ENCODE results near the gene MYOM3. TPM values are rescaled to one million over a fixed set of nuclear protein-coding genes. Genes with fewer than 3 reads are reported as not detected.
A peak's percentile ranks its signal among the peaks of the same experiment; 100 is the strongest.
"Not testable (repeated sequence)": the region's sequence is repeated elsewhere in the genome, so short reads cannot be mapped to it uniquely, and the experiment has no call there.

MYOM3 gene
- total RNA-seq, 1 experiment from 2014 or later = 0.32 TPM

DNA sequence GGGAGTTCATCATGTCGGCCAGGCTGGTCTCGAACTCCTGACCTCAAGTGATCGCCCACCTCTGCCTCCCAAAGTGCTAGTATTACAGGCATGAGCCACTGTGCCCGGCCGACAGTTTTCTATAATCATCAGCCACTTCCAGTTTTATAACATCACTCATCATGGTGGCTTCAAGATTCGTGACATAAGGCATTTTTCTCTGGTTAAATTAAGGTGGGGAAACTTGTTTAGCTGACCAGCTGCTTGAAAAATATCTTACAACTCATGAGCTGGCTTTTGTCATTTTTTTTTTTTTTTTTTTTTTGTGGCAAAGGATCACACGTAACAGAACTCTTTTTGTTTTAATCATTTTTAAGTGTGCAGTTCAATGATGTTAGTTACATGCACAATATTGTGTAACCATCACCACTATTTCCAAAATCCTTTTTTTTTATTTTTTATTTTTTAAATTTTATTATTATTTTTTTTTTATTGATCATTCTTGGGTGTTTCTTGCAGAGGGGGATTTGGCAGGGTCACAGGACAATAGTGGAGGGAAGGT, 80.9 kb downstream of the MYOM3 start:
- DNase-seq (ENCODE audit: low read depth) = not testable (repeated sequence)

DNA sequence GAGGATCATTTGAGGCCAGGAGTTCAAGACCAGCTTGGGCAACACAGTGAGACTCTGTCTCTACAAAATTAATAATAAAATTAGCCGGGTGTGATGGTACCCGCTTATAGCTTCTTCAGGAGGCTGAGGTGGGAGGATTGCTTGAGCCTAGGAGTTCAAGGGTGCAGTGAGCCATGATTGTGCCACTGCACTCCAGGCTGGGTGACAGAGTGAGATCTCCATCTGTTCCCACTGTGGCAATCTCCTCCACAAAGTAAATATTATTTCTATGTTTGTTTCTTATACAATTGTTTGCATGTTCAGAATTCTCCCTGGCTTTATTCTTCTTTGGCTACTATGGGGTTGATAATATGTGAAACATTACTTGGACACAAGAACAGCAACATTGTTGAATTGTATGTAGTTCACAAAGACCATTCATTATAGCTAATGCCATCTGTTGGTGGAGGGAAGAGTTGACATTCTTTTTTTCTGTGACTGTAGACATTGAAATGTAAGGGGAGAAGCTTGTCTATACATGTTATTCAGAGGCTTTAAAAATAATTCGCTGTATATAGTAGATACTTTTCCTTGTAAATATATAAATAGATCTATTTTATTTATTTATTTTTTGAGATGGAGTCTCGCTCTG, 84.0 kb downstream of the MYOM3 start:
- peak; percentile 67 for DNase-seq (ENCODE audit: low read depth)

DNA sequence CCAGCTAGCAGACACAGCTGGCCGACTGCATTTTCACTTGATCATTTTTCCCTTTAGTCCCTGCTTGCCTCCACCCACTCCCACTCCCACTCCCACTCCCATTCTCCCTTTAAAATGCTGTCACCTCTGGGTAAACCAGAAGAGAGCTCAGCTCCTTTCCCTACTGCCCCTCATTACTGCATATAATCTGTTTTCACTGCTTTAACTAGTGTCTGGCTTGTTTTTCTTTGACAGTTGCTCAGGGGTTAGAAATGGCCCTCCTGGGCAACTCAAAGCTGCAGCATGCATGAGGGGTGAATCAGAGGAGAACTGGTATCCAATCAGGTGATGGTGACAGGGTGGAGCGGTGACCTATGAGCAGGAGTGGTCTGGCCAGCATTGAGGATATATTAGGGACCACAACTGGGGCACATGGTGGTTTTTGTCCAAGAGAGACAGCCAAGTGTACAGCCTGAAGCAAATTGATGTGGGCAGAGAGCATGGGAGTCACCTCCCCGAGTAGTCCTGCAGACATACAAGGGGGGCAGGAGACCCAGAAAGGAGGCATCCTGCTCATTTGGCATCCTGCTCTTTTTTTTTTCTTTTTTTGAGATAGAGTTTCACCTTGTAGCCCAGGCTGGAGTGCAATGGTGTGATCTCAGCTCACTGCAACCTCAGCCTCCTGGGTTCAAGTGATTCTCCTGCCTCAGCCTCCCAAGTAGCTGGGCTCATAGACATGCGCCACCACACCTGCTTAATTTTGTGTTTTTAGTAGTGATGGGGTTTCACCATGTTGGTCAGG, 89.2 kb downstream of the MYOM3 start:
- DNase-seq (ENCODE audit: low read depth) = peak; percentile 99

DNA sequence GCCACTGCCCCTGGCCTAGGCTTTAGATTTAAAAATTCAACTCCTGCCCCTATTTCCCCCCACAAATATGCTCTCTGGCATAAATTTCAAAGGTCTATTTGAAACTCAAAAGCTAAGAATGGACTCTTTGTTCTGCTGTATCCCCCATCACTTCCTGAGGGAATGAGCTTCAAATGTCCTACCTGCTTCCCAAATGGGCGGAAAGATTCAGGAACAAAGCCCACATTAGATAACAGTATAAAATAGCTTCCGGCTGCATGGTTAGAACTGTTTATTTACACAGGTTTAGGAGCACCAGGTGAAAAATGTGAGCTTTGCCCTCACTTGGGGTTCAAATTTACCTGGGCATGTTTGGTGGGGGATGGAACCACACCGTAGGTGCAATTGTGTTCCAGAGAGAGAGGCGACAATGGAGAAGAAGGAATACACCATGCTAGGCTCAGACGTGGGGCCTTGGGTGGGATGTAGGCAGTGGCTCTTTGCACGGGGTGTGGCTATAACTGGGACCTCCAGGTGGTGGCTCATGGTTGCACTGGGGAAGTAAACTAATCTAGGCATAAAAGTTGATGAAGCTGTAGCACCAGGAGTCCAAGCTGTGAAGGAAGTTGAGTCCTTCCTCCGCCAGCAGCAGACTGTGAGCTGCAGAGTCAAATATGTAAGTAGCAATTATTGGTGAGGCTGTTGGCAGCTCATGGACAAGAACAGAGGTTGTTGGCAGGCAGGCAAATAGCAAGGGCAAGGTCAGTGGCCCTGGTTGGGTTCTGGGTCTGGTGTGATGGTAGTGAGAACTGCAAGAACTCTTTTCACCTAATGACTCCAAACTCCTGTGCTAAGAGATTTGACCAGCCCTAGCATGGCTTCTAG, 90.3 kb downstream of the MYOM3 start:
- DNase-seq (ENCODE audit: low read depth) = peak; percentile 44

DNA sequence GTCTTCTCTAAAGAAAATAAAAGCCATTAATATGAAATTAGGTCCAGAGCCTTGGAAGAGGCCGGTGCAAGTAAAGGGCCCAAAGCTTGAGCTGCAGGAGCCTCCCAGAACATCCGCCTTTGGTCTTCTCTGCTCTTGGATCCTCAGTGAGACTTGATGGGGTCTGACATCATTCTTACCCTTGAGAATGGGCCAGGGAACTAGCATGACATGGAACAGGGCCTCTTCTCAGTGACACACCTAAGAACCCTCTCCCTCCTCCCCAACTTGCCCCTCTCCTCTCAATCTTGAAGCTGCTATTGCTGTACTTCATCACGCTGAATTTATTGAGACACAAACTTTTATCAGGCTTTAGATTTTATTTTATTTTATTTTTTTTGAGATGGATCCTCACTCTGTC, 91.5 kb downstream of the MYOM3 start:
- no peak for DNase-seq (ENCODE audit: low read depth)

DNA sequence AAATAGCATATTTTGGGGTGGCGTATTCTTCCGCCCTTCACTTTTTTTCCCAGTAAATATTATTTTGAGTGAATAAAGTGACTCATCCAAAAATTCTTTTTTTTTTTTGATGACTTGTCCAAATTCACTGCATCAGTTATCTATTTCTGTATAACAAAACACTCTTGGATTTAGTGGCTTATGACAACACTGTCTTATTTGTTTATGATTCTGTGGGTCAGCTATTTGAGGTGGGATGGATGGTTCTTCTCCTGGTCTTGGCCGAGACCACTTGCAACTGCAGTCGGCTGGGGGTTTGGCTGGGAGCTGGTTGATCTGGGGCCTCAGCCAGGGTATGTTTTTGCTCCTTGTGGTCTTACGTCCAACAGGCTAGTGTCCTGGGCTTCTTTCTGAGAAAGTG, 91.9 kb downstream of the MYOM3 start:
- no peak for DNase-seq (ENCODE audit: low read depth)

DNA sequence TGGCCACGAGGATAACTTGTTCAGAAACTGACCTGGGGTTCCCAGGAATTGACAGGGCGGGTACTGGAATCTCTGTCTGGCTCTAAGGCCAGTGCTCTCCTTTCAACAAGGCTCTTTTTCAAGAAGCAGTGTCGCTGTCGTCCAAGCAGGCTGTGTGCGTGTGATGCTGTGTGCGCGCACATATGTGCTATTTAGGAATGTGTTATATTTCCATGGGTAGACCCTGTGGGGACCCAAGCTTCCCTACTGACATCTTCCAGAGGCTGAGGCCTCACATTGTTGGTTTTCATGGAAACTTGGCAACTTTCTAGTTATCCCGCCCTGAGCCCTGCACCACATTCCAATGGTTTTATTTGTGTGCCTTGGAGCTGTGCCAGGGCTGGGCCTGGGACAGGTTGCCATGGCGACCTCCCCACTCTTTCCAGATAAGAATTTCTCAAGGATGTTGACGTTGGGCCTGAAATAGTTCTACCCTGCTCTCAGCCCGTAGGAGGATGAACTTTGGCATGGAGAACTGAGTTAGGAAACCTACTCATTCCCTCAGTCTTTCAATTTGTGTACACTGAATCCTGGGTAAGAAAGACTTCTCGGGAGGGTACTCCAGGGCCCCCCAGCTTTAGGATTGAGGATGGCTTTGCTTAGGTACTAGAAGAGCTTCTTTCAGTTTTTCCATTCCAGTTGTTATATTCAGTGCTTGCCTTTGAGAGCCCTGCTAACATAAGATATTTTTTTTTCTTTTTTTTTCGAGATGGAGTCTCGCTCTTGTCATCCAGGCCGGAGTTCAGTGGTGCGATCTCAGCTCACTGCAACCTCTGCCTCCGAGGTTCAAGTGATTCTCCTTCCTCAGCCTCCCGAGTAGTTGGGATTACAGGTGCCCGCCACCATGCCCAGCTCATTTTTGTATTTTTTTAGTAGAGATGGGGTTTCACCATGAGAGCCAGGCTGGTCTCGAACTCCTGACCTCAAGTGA, 93.0 kb downstream of the MYOM3 start:
- DNase-seq (ENCODE audit: low read depth) = peak; percentile 99

DNA sequence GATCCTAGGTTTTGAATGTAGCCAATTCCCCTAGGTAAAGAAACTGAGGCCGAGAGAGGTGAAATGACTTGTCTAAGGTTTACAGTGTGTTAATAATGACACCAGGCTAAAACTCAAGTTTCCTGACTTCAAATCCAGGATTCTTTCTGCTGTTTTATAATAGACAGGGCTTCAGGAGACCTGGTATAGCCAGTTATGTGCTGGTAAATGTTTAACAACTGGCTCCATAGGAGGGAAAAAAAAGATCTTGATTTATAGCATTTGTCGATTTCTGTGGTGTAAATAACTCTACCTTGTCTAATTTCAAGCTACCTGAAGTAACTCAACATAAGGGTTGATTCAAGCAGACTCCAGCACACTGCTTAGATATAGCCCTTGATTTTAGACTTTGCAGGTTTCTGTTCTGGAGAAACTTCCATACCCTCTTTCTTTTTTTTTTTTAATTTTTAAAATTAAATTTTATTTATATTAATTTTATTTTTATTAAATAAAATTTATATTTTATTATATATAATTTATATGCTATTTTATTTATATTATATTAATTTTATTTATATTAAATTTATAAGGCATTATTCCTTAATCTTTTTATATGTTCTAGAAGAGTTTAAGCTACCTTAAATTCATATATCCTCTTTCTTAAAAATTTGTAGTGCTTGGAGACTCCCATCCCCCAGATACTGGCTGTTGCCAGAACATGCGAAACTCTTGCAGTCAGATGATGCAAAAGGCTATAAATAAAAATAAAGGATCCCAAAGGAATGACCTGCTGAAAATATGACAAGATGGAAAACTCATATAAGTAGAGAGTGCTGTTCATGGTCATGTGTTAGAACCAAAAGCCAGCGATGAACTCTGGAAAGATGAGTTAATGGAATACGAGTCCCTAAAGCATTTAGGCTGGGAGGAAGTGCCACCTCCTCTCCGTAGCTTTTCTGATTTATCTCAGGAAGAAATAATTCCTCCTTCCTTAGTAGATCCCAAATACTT, 96.4 kb downstream of the MYOM3 start:
- no peak for DNase-seq (ENCODE audit: low read depth)

DNA sequence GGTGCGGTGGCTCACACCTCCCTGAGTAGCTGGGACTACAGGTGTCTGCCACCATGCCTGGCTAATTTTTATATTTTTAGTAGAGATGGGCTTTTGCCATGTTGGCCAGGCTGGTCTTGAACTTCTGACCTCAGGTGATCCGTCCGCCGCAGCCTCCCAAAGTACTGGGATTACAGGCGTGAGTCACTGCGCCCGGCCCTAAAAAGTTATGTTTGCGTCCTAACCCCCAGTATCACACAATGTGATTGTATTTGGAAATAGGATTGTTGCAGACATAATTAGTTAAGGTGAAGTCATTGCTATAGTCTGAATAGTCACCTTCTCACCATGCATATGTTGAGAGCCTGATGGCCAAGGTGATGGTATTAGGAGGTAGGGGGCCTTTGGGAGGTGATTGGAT, 99.1 kb downstream of the MYOM3 start:
- DNase-seq (ENCODE audit: low read depth) = not testable (repeated sequence)

DNA sequence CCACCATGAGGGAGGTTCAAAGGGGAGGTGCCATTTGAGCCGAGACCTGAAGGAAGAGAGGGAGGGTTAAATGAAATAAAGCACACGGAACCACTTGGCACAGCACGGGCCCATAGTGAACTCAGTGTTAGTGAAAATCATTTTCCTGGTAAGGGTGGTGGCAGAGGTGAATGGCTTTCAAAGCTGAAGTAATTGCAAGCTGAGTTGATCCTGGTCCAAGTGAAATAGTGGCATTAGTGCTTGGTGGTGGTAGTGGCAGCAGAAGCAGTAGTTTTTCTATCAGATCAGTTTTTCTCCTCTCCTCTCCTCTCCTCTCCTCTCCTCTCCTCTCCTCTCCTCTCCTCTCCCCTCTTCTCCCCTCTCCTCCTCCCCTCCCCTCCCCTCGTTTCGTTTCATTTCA, 101.3 kb downstream of the MYOM3 start:
- no peak for DNase-seq (ENCODE audit: low read depth)

DNA sequence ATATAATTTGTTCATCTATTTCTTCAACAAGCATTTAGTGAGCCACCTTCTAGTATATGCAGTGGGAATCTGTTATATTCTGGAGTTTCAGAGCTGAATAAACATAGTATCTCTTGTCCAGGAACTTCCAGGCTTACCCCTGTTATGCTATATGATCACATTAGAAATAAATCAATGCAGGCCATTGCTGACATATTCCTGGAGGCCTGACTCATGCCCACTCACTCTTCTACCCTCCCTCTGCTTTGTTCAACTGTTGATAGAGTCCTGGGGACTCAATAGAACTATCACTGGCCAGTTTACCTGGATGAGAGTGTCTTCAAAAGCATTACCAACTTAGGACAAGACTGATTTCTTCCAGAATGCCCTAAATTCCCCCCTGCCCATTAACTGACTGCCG, 102.5 kb downstream of the MYOM3 start:
- peak; percentile 74 for DNase-seq (ENCODE audit: low read depth)

DNA sequence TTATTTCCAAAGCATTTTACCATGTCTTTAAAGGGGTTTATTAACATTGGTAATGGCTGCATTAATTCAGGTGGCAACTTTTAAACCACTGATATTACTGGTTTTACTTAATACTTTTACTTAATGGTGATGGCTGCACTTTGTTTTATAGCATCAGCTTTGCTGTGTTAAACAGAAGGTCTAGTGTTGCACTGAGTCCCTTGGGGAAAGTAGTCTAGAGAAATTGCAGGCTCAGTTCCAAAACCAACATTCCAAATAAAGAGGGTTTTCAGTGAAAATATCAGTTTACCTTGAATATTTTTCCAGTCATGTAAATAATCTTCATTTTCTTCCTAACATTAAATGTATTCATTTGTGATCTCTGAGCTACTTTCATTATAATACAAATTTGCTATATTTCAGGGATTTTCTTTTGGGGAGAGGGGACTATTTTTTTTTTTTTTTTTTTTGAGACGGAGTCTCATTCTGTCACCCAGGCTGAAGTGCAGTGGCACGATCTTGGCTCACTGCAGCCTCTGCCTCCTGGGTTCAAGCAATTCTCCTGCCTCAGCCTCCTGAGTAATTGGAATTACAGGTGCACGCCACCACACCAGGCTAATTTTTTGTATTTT, 103.3 kb downstream of the MYOM3 start:
- DNase-seq (ENCODE audit: low read depth) = peak; percentile 39

DNA sequence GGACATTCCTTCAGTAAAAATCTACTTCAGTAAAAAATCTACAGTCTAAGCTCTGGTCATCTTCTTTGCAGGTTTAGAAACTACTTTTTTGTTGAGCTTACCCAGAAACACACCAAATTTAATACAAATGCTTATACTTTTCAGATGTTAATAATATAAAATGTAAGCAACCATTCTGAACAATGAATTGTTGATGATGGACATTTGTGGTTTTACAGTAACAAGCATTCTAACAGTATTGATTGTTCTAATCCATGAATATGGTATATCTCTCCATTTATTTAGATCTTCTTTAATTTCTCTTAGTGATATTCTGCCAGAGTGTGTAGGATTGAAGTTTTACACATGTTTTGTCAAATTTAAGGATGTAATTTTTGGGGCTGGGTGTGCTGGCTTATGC, 104.9 kb downstream of the MYOM3 start:
- no peak for DNase-seq (ENCODE audit: low read depth)

Other genes starting within 250 kb of the MYOM3 start
- gene FUCA1, start 243.8 kb downstream of the MYOM3 start, total RNA-seq (2014; rRNA removed; shearing (Covaris generic)) = 65.9 and 67.4 TPM in 2 replicates
- not detected in 2 replicates for gene CNR2, start 198.8 kb downstream of the MYOM3 start, total RNA-seq (2014; rRNA removed; shearing (Covaris generic))
- gene PNRC2, start 152.3 kb downstream of the MYOM3 start, total RNA-seq (2014; rRNA removed; shearing (Covaris generic)) = 89.5 and 148 TPM in 2 replicates
- gene SRSF10, start 131.8 kb downstream of the MYOM3 start, total RNA-seq (2014; rRNA removed; shearing (Covaris generic)) = 74.6 and 108 TPM in 2 replicates
- 1.3 and 1.9 TPM in 2 replicates for gene IL22RA1, start 31.0 kb upstream of the MYOM3 start, total RNA-seq (2014; rRNA removed; shearing (Covaris generic))
- gene IFNLR1, start 75.2 kb upstream of the MYOM3 start, total RNA-seq (2014; rRNA removed; shearing (Covaris generic)) = 1.9 and 2.3 TPM in 2 replicates
- gene GRHL3, start 207.2 kb upstream of the MYOM3 start, total RNA-seq (2014; rRNA removed; shearing (Covaris generic)) = not detected in 2 replicates